GM18511 (cell line): ENCODE data around the gene CACNA1I.
"Not testable (repeated sequence)": the region's sequence is repeated elsewhere in the genome, so short reads cannot be mapped to it uniquely, and the experiment has no call there.

Experiments
- ATAC-seq: cut with Tn5 transposase; IDR thresholded peaks from one replicate; pipeline ENCODE4 v1.9.1; 2021; ENCODE audit warnings: mild to moderate bottlenecking, moderate library complexity; ENCODE audit not compliant: unreplicated experiment

The CACNA1I gene

GRCh38 chr22:39731481-39731880 is 160.9 kb downstream of the CACNA1I start:
- ATAC-seq = no peak

GRCh38 chr22:39731881-39732555 is 161.5 kb downstream of the CACNA1I start:
- ATAC-seq = no peak

GRCh38 chr22:39732625-39733024 is 162.1 kb downstream of the CACNA1I start:
- ATAC-seq = no peak

GRCh38 chr22:39733191-39733590 is 162.6 kb downstream of the CACNA1I start:
- ATAC-seq = no peak

- not testable (repeated sequence) for ATAC-seq
Observed at GRCh38 chr22:39734046-39734445, 163.5 kb downstream of the CACNA1I start.

- no peak for ATAC-seq
Observed at GRCh38 chr22:39734866-39735265, 164.3 kb downstream of the CACNA1I start.

GRCh38 chr22:39735776-39736175 is 165.2 kb downstream of the CACNA1I start:
- ATAC-seq = no peak

GRCh38 chr22:39738746-39739145 is 168.2 kb downstream of the CACNA1I start:
- ATAC-seq = no peak
